C4-2B (cell line): ENCODE data around the gene FOXP1.

Experiments used
- ZFX ChIP-seq: fragments of 450-650 bp; IDR thresholded peaks from 2 replicates; pipeline ENCODE4 v1.6.1; 2017
- TF ChIP-seq, protein P1 (sequence below): fragments of 450-650 bp; conservative IDR thresholded peaks from 2 replicates; pipeline ENCODE4 v1.5.1; 2017; ENCODE audit warnings: mild to moderate bottlenecking

- TF ChIP-seq, protein P1, sequence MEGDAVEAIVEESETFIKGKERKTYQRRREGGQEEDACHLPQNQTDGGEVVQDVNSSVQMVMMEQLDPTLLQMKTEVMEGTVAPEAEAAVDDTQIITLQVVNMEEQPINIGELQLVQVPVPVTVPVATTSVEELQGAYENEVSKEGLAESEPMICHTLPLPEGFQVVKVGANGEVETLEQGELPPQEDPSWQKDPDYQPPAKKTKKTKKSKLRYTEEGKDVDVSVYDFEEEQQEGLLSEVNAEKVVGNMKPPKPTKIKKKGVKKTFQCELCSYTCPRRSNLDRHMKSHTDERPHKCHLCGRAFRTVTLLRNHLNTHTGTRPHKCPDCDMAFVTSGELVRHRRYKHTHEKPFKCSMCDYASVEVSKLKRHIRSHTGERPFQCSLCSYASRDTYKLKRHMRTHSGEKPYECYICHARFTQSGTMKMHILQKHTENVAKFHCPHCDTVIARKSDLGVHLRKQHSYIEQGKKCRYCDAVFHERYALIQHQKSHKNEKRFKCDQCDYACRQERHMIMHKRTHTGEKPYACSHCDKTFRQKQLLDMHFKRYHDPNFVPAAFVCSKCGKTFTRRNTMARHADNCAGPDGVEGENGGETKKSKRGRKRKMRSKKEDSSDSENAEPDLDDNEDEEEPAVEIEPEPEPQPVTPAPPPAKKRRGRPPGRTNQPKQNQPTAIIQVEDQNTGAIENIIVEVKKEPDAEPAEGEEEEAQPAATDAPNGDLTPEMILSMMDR: no peak
- no peak for TF ChIP-seq ZFX
Measured at GRCh38 chr3:71060536-71060935, 523.0 kb downstream of the FOXP1 start.
